Mesendoderm (in vitro differentiated cells): Measurements from ENCODE around the gene CCDC85A.
A peak's percentile ranks its signal among the peaks of the same experiment; 100 is the strongest.

Experiments
- DNase-seq: peaks from one replicate; pipeline ENCODE4 v3.0.0; 2013
- H2AK5ac ChIP-seq: 2 replicates; pipeline ENCODE4 v1.6.1; 2013; ENCODE audit warnings: low read length, inconsistent platforms
- H2BK120ac ChIP-seq: 2 replicates; pipeline ENCODE4 v1.6.1; 2013; ENCODE audit warnings: low read depth, mild to moderate bottlenecking, low read length, moderate library complexity, mixed read lengths
- H2BK15ac ChIP-seq: replicated peaks from 2 replicates; pipeline ENCODE4 v1.6.1; 2013; ENCODE audit warnings: low read depth, mild to moderate bottlenecking, moderate library complexity
- H2BK5ac ChIP-seq: 2 replicates; pipeline ENCODE4 v1.6.1; 2013; ENCODE audit warnings: low read length, inconsistent platforms
- H3K18ac ChIP-seq: 2 replicates; pipeline ENCODE4 v1.6.1; 2013; ENCODE audit warnings: mild to moderate bottlenecking, low read length, mixed read lengths
- H3K23ac ChIP-seq: one replicate; pipeline ENCODE4 v1.6.1; 2013; ENCODE audit warnings: low read length
- H3K27ac ChIP-seq: 2 replicates; pipeline ENCODE4 v1.5.1; 2013; ENCODE audit warnings: low read depth, mild to moderate bottlenecking, inconsistent platforms, low read length, moderate library complexity
- H3K27me3 ChIP-seq: 2 replicates; pipeline ENCODE4 v1.6.1; 2013; ENCODE audit warnings: low read length, control low read depth, mild to moderate bottlenecking, inconsistent platforms; ENCODE audit not compliant: insufficient read depth, poor library complexity
- H3K36me3 ChIP-seq: 2 replicates; pipeline ENCODE4 v1.6.1; 2013; ENCODE audit warnings: low read length, inconsistent platforms; ENCODE audit not compliant: control insufficient read depth, insufficient read depth
- H3K4ac ChIP-seq: one replicate; pipeline ENCODE4 v1.6.1; 2013; ENCODE audit warnings: low read depth, mild to moderate bottlenecking, low read length, moderate library complexity
- H3K4me1 ChIP-seq: 2 replicates; pipeline ENCODE4 v1.6.1; 2013; ENCODE audit warnings: low read depth, low read length, inconsistent platforms; ENCODE audit not compliant: control insufficient read depth
- H3K4me2 ChIP-seq: 2 replicates; pipeline ENCODE4 v1.6.1; 2013; ENCODE audit warnings: low read length
- H3K4me3 ChIP-seq: 2 replicates; pipeline ENCODE4 v1.5.1; 2013; ENCODE audit warnings: mild to moderate bottlenecking, low read length
- H3K56ac ChIP-seq: one replicate; pipeline ENCODE4 v1.6.1; 2013; ENCODE audit warnings: low read length
- H3K79me1 ChIP-seq: 2 replicates; pipeline ENCODE4 v1.6.1; 2013; ENCODE audit warnings: low read length, inconsistent platforms
- H3K79me2 ChIP-seq: 2 replicates; pipeline ENCODE4 v1.6.1; 2013; ENCODE audit warnings: mild to moderate bottlenecking, low read length; ENCODE audit not compliant: control insufficient read depth, insufficient read depth
- H3K9ac ChIP-seq: 2 replicates; pipeline ENCODE4 v1.6.1; 2013; ENCODE audit warnings: low read length, inconsistent platforms
- H4K5ac ChIP-seq: one replicate; pipeline ENCODE4 v1.6.1; 2013; ENCODE audit warnings: low read length
- H4K8ac ChIP-seq: one replicate; pipeline ENCODE4 v1.6.1; 2013; ENCODE audit warnings: low read depth, mild to moderate bottlenecking, control low read depth, low read length, moderate library complexity
- WGBS: extraction: QIAGEN DNeasy Blood & Tissue Kit; methylation state at CpG from one replicate; pipeline ENCODE4 v1.1.7; 2013; ENCODE audit warnings: low lambda C conversion rate, missing lambda C conversion rate; ENCODE audit not compliant: insufficient coverage; ENCODE audit errors: extremely low coverage; 5-methylcytosine and 5-hydroxymethylcytosine counted together

Gene CCDC85A

DNA sequence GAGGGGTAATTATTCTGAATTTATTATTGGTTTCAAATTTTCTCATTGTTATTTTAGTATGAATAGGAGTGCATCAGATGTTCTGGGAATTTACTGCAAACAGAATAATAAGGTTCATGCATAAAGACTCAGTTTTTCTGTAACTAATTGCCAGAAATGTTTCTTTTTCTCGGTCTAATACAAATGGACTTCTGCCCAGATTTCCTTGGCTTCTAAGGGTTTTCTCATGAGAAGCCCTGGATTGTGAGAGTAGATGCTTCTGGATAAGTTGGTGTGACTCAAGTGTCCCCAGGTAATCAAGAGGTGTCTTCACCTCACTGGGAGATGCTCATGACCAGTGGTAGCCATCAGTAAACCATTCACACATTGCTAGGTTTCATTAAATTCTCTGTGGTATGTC, 78.5 kb downstream of the CCDC85A start:
- H3K4ac ChIP-seq: no peak overlapping the region

DNA sequence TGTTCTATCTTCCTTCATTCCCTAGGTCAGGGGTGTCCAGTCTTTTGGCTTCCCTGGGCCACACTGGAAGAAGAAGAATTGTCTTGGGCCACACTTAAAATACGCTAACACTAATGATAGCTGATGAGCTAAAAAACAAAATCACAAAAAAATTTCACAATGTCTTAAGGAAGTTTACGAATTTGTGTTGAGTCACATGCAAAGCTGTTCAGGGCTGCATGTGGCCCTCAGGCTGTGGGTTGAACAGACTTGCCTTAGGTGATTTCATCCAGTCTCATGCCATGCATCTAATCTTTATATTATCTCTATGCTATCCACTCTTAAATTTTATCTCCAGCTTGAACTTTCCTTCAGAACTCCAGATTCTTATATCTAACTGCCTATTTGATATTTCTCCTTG, 80.1 kb downstream of the CCDC85A start:
- no peak for DNase-seq
- Histone ChIP-seq H4K8ac (no peak overlapping the region), H3K23ac (no peak overlapping the region), H2BK5ac (no peak overlapping the region), H3K79me2 (no peaks in the 10 kb centered on the region), H3K9ac (no peak overlapping the region), H3K4me1 (no peaks in the 10 kb centered on the region), H2BK15ac (no peak overlapping the region), H4K5ac (no peak overlapping the region), H3K18ac (no peak overlapping the region), H3K56ac (no peak overlapping the region), H2BK120ac (no peak overlapping the region), H3K4me3 (no peak overlapping the region), H3K4me2 (no peak overlapping the region), H3K4ac (no peak overlapping the region), H3K79me1 (no peaks in the 10 kb centered on the region), H2AK5ac (no peak overlapping the region), H3K27ac (no peak overlapping the region), H3K27me3 (no peaks in the 10 kb centered on the region), H3K36me3 (no peaks in the 10 kb centered on the region)
- no CpG with 5 or more reads among the region's 2 CpGs for WGBS

More for the DNA sequence above, 78.5 kb downstream of the CCDC85A start:
- H2AK5ac ChIP-seq: no peak overlapping the region
- no peak overlapping the region for H3K27ac ChIP-seq
- WGBS: no CpG with 5 or more reads among the region's 1 CpG
- no peak overlapping the region for H3K18ac ChIP-seq
- no peaks in the 10 kb centered on the region for H3K79me1 ChIP-seq
- peak; percentile 1 for DNase-seq
- H3K36me3 ChIP-seq: no peaks in the 10 kb centered on the region
- H3K27me3 ChIP-seq: no peaks in the 10 kb centered on the region
- H3K4me3 ChIP-seq: no peak overlapping the region
- no peak overlapping the region for H4K5ac ChIP-seq
- no peak overlapping the region for H2BK120ac ChIP-seq
- no peak overlapping the region for H3K9ac ChIP-seq
- H2BK5ac ChIP-seq: no peak overlapping the region
- H3K79me2 ChIP-seq: no peaks in the 10 kb centered on the region
- H3K4me2 ChIP-seq: no peak overlapping the region
- no peak overlapping the region for H2BK15ac ChIP-seq
- H3K23ac ChIP-seq: no peak overlapping the region
- no peak overlapping the region for H4K8ac ChIP-seq
- no peak overlapping the region for H3K56ac ChIP-seq
- no peaks in the 10 kb centered on the region for H3K4me1 ChIP-seq

DNA sequence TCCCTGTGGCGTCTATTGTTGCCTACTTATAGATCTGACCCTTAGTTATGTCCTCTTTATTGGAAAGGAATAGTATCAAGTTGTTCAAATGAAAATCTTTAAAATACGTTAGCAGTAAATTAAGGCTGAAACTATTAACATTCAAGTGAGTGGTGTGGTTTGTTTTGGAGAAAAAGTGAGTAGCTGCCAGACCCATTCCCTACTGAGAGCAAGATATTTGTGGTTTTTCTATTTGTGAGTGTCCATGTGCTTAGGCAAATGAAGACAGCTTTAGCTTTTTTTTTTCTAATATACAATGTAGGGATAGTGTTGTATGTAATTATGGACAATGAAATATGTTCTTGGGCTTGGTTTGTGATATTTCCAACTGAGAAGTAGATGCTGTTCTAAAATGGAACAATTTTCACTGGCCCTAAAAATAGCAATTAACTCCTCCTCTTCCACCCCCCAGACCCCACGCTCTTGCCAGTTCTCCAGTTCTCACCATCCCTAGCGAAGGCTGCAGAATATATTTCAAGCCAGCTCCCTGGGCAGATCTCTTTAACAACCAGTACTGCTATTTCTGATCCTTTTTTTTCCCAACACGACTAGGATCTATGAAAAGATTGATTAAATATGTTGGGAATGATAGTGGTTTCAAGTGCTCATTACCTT, 83.1 kb downstream of the CCDC85A start:
- H2AK5ac ChIP-seq: no peak overlapping the region
- H3K4ac ChIP-seq: no peak overlapping the region
- no peak overlapping the region for H4K5ac ChIP-seq
- no peak overlapping the region for H3K4me3 ChIP-seq
- H3K4me2 ChIP-seq: no peak overlapping the region
- H3K23ac ChIP-seq: no peak overlapping the region
- no peaks in the 10 kb centered on the region for H3K79me2 ChIP-seq
- 100% methylated on average over 1 of the region's 5 CpGs for WGBS
- no peaks in the 10 kb centered on the region for H3K4me1 ChIP-seq
- no peak overlapping the region for H2BK5ac ChIP-seq
- no peak overlapping the region for H4K8ac ChIP-seq
- H3K27me3 ChIP-seq: no peaks in the 10 kb centered on the region
- H2BK15ac ChIP-seq: no peak overlapping the region
- no peak overlapping the region for H3K56ac ChIP-seq
- H3K27ac ChIP-seq: no peak overlapping the region
- DNase-seq: no peak
- H3K36me3 ChIP-seq: no peaks in the 10 kb centered on the region
- no peaks in the 10 kb centered on the region for H3K79me1 ChIP-seq
- no peak overlapping the region for H3K18ac ChIP-seq
- no peak overlapping the region for H3K9ac ChIP-seq
- H2BK120ac ChIP-seq: no peak overlapping the region

DNA sequence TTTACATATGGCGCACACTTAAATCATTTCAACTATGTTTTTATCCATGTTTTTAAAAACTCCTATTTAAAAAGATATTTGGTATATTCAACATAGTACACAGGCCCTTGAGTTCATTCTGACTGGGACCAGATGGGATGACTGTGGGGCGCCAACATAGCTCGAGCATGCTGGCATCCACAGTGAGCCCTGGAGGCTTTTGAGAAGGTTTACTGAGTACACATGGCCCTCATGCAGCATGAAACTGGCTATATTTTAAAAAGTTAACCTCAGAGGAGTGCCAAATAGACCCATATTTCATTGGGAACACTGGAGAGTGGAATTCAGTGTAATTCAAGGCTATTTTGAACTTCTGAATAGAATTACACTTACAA, 83.6 kb downstream of the CCDC85A start:
- Histone ChIP-seq H4K5ac (no peak overlapping the region), H3K18ac (no peak overlapping the region), H3K56ac (no peak overlapping the region), H3K4ac (no peak overlapping the region), H4K8ac (no peak overlapping the region), H3K27ac (no peak overlapping the region), H3K36me3 (no peaks in the 10 kb centered on the region), H3K79me2 (no peaks in the 10 kb centered on the region), H3K4me2 (no peak overlapping the region), H3K9ac (no peak overlapping the region), H2BK120ac (no peak overlapping the region), H3K23ac (no peak overlapping the region), H3K27me3 (no peaks in the 10 kb centered on the region), H3K4me3 (no peak overlapping the region), H2AK5ac (no peak overlapping the region), H3K79me1 (no peaks in the 10 kb centered on the region), H2BK15ac (no peak overlapping the region), H3K4me1 (no peaks in the 10 kb centered on the region), H2BK5ac (no peak overlapping the region)
- no peak for DNase-seq
- no CpG with 5 or more reads among the region's 3 CpGs for WGBS

DNA sequence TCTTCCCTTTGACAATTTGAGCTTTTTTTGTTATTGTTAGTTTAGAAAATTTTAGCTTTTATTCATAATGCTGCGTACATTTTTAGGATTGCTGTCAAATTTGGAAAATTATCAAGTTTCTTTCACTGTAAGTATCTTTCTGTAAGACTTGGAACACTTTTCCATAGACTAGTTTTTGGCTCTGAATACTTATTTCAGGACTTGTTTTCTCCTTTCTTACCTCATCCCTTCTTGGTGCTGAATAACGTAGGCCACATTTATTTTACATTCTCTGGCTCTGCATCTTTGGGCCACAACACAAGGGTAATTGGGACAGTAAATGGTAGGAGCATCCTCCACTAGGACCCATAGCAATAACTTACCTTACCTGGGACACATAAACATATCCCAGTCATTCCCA, 85.1 kb downstream of the CCDC85A start:
- Histone ChIP-seq H3K4me3 (no peak overlapping the region), H4K8ac (no peak overlapping the region), H3K36me3 (no peaks in the 10 kb centered on the region), H3K27ac (no peak overlapping the region), H3K79me1 (no peaks in the 10 kb centered on the region), H2BK15ac (no peak overlapping the region), H3K27me3 (no peaks in the 10 kb centered on the region), H3K4ac (no peak overlapping the region), H2BK120ac (no peak overlapping the region), H3K18ac (no peak overlapping the region), H2BK5ac (no peak overlapping the region), H3K4me2 (no peak overlapping the region), H2AK5ac (no peak overlapping the region), H3K56ac (no peak overlapping the region), H3K23ac (no peak overlapping the region), H4K5ac (no peak overlapping the region), H3K9ac (no peak overlapping the region), H3K4me1 (no peaks in the 10 kb centered on the region), H3K79me2 (no peaks in the 10 kb centered on the region)
- no peak for DNase-seq
- no CpG with 5 or more reads among the region's 2 CpGs for WGBS

DNA sequence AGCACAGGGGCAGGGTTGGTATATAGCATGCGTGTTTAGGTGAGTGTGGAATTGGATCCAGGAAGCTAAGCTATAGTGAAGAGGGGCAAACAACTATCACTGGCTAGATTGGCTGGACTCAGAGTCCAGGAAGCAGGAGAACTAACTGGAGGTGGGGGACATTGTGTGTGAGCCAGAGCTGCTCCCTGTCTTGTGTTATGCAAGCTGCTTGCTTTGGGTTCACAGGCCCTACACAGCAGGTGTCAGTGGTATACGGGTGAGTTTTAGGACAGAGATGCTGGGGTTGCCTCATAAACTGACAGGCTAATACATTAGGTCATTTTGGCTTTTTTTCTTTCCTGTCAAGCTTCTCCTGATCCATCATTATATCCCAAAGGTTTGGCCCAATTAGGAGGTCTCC, 87.5 kb downstream of the CCDC85A start:
- no peaks in the 10 kb centered on the region for H3K79me2 ChIP-seq
- H3K36me3 ChIP-seq: no peaks in the 10 kb centered on the region
- no peak overlapping the region for H3K56ac ChIP-seq
- no peak overlapping the region for H2BK5ac ChIP-seq
- no peaks in the 10 kb centered on the region for H3K79me1 ChIP-seq
- H4K8ac ChIP-seq: no peak overlapping the region
- DNase-seq: no peak
- H3K4me1 ChIP-seq: no peaks in the 10 kb centered on the region
- no peak overlapping the region for H3K23ac ChIP-seq
- no CpG with 5 or more reads among the region's 2 CpGs for WGBS
- H3K4me3 ChIP-seq: no peak overlapping the region
- H4K5ac ChIP-seq: no peak overlapping the region
- no peak overlapping the region for H3K18ac ChIP-seq
- no peak overlapping the region for H2AK5ac ChIP-seq
- no peak overlapping the region for H3K4me2 ChIP-seq
- no peak overlapping the region for H2BK120ac ChIP-seq
- no peak overlapping the region for H3K9ac ChIP-seq
- H3K27ac ChIP-seq: no peak overlapping the region
- H2BK15ac ChIP-seq: no peak overlapping the region
- H3K27me3 ChIP-seq: no peaks in the 10 kb centered on the region
- H3K4ac ChIP-seq: no peak overlapping the region
